OCI-LY7 (cell line): ENCODE results near the gene S100Z. TPM values are rescaled to one million over a fixed set of nuclear protein-coding genes. Genes with fewer than 3 reads are reported as not detected.
"Not testable (repeated sequence)": the region's sequence is repeated elsewhere in the genome, so short reads cannot be mapped to it uniquely, and the experiment has no call there.

Experiments used
- BruUV-seq: library from RNA; stranded (reverse); fragments of 400-500 nt; replicated peaks from 2 replicates; lab custom pipeline; 2021; lab: Mats Ljungman, UMichigan
- CTCF ChIA-PET: fragments of 300-600 bp; sonication (Branson Sonifier 250); formaldehyde crosslinking; loops from one replicate; lab custom pipeline; 2022; ENCODE audit warnings: antibody characterized with exemption; ENCODE audit not compliant: unreplicated experiment; lab: Charles Lee
- POLR2A ChIA-PET: fragments of 300-600 bp; sonication (Branson Sonifier 250); formaldehyde crosslinking; loops from one replicate; lab custom pipeline; 2022; ENCODE audit warnings: antibody characterized with exemption; lab: Charles Lee
- DNase-seq: peaks from one replicate; pipeline ENCODE4 v3.0.0-alpha.2; 2015; ENCODE audit warnings: low spot score
- H2AFZ ChIP-seq: fragments of 200-600 bp; sonication (generic), shearing (Covaris generic); 2 replicates; pipeline ENCODE4 v1.6.1; 2014; ENCODE audit warnings: mild to moderate bottlenecking, antibody characterized with exemption, low read length, moderate library complexity
- H3K27ac ChIP-seq: fragments of 200-600 bp; sonication (generic); 2 replicates; pipeline ENCODE4 v1.5.1; 2014; ENCODE audit warnings: mixed run types, low read depth, mild to moderate bottlenecking, moderate library complexity, low read length, inconsistent platforms; ENCODE audit not compliant: poor library complexity, severe bottlenecking
- H3K36me3 ChIP-seq: fragments of 200-600 bp; sonication (generic); 2 replicates; pipeline ENCODE4 v1.6.1; 2014; ENCODE audit warnings: mild to moderate bottlenecking, antibody characterized with exemption, low read length, moderate library complexity, mixed read lengths; ENCODE audit not compliant: insufficient read depth
- H3K4me1 ChIP-seq: fragments of 200-600 bp; sonication (generic); 2 replicates; pipeline ENCODE4 v1.5.1; 2014; ENCODE audit warnings: mild to moderate bottlenecking, low read length; ENCODE audit not compliant: insufficient read depth, poor library complexity, severe bottlenecking
- H3K4me2 ChIP-seq: fragments of 200-600 bp; sonication (generic); 2 replicates; pipeline ENCODE4 v1.6.1; 2014; ENCODE audit warnings: mild to moderate bottlenecking, low read length
- H3K4me3 ChIP-seq: fragments of 200-600 bp; sonication (generic); 2 replicates; pipeline ENCODE4 v1.5.1; 2014; ENCODE audit warnings: mild to moderate bottlenecking, low read depth, low read length; ENCODE audit not compliant: poor library complexity, severe bottlenecking
- H3K79me2 ChIP-seq: fragments of 200-600 bp; sonication (generic); 2 replicates; pipeline ENCODE4 v1.6.1; 2016; ENCODE audit warnings: low read depth, mild to moderate bottlenecking, low read length, moderate library complexity, mixed read lengths; ENCODE audit not compliant: insufficient read depth
- H3K9me2 ChIP-seq: fragments of 200-600 bp; sonication (generic); 2 replicates; pipeline ENCODE4 v1.6.1; 2016; ENCODE audit warnings: mild to moderate bottlenecking, low read length, mixed read lengths; ENCODE audit not compliant: insufficient read depth
- H3K9me3 ChIP-seq: fragments of 200-600 bp; sonication (generic); 2 replicates; pipeline ENCODE4 v1.6.1; 2014; ENCODE audit warnings: mild to moderate bottlenecking, mixed run types, low read length, mixed read lengths
- H4K20me1 ChIP-seq: fragments of 200-600 bp; sonication (generic); 2 replicates; pipeline ENCODE4 v1.6.1; 2014; ENCODE audit warnings: mild to moderate bottlenecking, antibody characterized with exemption, low read length, moderate library complexity, mixed read lengths; ENCODE audit not compliant: insufficient read depth
- EZH2phosphoT487 ChIP-seq: fragments of 200-600 bp; sonication (generic); IDR thresholded peaks from 2 replicates; pipeline ENCODE4 v1.6.1; 2018; ENCODE audit warnings: low read depth, borderline replicate concordance, mild to moderate bottlenecking, mixed run types, antibody characterized with exemption, low read length, moderate library complexity, mixed read lengths
- intact Hi-C: fragments of 100-400 bp; cut with micrococcal nuclease; formaldehyde crosslinking; loops from one replicate; pipeline ENCODE4 v1.10.0; 2022; ENCODE audit not compliant: unreplicated experiment
- total RNA-seq, 2 experiments: library from RNA; depleted of rRNA in 1 of 2; stranded (reverse); fragments of >200 nt in 1 of 2; shearing (Covaris generic) in 1 of 2; gene quantifications; 2 replicates each; pipeline ENCODE4 v1.2.3, GENCODE V29; 2014 to 2022
- TF ChIP-seq, protein P1 (sequence below): fragments of 200-600 bp; sonication (generic); conservative IDR thresholded peaks from 2 replicates; pipeline ENCODE4 v1.5.1; 2014; ENCODE audit warnings: mild to moderate bottlenecking, antibody characterized with exemption, low read length, moderate library complexity, mixed read lengths

The S100Z gene
- total RNA-seq, 2 experiments from 2014 or later, result 51.1 to 66.6 TPM

DNA sequence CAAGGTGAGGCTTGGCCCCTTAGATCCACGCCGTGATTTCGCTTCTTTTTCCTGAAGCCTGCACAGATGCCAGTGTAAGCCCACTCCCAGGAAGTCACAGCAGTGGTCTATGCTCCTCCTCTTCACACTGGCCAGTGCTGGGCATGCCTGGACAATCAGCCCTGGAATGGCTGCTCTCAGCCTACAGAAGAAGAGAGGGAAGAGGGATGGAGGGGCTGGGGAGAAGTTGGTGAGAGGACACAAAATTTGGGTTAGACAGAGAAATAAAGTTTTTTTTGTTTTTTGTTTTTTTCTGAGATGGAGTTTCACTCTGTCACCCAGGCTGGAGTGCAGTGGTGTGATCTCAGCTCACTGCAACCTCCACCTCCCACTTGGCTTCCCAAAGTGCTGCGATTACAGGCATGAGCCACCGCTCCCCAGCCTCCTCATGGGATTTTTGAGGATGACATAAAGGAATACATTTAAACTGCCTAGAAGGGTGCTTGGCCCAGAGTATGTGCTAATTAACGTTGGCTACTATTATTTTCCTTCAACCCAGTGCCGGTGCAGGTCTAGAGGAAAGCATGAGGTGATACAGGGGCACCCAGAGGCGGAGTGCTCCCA, 830 bp downstream of the S100Z start:
- intact Hi-C loops, result no loop called here
- Histone ChIP-seq H4K20me1 (no peaks in the 10 kb centered on the region), H3K4me3 (no peak overlapping the region), H3K4me1 (peaks cover 18% of the 10 kb centered on the region), H3K4me2 (no peak overlapping the region), H3K27ac (no peak overlapping the region), H2AFZ (peak overlapping the region; percentile 95; the same call in 1 of the 2 replicates), H3K9me2 (no peaks in the 10 kb centered on the region), H3K9me3 (peaks cover 13% of the 10 kb centered on the region; the same call in 1 of the 2 replicates), H3K36me3 (no peaks in the 10 kb centered on the region), H3K79me2 (no peaks in the 10 kb centered on the region)
- BruUV-seq, result no TSS peak
- no peak for DNase-seq
- TF ChIP-seq, protein P1, sequence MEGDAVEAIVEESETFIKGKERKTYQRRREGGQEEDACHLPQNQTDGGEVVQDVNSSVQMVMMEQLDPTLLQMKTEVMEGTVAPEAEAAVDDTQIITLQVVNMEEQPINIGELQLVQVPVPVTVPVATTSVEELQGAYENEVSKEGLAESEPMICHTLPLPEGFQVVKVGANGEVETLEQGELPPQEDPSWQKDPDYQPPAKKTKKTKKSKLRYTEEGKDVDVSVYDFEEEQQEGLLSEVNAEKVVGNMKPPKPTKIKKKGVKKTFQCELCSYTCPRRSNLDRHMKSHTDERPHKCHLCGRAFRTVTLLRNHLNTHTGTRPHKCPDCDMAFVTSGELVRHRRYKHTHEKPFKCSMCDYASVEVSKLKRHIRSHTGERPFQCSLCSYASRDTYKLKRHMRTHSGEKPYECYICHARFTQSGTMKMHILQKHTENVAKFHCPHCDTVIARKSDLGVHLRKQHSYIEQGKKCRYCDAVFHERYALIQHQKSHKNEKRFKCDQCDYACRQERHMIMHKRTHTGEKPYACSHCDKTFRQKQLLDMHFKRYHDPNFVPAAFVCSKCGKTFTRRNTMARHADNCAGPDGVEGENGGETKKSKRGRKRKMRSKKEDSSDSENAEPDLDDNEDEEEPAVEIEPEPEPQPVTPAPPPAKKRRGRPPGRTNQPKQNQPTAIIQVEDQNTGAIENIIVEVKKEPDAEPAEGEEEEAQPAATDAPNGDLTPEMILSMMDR, result no peak
- no peak for TF ChIP-seq EZH2phosphoT487
- ChIA-PET POLR2A (no interaction called here), CTCF (no interaction called here)

DNA sequence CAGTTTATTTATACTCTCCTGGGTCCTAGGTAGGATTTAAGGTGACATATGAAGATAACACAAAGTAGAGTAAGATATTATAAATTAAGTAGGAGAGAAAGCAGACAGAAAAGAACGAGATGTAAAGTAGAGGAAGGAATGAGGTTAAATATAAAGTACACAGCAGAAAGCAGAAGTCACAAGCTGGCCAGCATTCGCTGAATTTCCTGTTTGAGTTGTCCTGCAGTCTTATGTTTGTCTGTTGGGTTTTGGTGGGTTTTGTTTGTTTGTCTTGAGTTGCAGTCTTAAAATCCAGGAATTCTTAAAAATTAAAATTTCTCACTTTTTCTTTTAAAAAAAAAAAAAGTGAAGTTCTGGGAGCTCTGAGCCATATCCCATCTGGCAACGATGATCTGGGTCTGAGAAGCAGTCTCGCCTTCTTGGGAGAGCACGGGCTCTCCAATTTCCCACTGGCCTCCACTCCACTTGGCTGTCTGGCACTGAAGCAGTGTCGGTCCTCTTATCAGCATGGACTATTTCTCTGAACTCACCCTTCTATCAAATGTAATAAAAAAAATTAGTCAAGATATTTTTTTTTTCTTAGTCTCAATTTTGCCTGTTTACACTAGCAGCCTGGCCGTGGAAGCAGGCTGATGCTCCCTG, 2.0 kb downstream of the S100Z start:
- Histone ChIP-seq H3K9me2 (no peaks in the 10 kb centered on the region), H3K27ac (no peak overlapping the region), H3K9me3 (peaks cover 13% of the 10 kb centered on the region; the same call in 1 of the 2 replicates), H3K4me3 (peak overlapping the region; percentile 5), H4K20me1 (no peaks in the 10 kb centered on the region), H3K4me1 (peaks cover 28% of the 10 kb centered on the region), H3K79me2 (no peaks in the 10 kb centered on the region), H3K4me2 (peak overlapping the region; percentile 43), H3K36me3 (no peaks in the 10 kb centered on the region), H2AFZ (peak overlapping the region; percentile 95)
- ChIA-PET POLR2A (no interaction called here), CTCF (no interaction called here)
- intact Hi-C loops, result no loop called here
- DNase-seq, result peak; percentile 49
- no TSS peak for BruUV-seq
- TF ChIP-seq, protein P1, result no peak
- TF ChIP-seq EZH2phosphoT487, result no peak

DNA sequence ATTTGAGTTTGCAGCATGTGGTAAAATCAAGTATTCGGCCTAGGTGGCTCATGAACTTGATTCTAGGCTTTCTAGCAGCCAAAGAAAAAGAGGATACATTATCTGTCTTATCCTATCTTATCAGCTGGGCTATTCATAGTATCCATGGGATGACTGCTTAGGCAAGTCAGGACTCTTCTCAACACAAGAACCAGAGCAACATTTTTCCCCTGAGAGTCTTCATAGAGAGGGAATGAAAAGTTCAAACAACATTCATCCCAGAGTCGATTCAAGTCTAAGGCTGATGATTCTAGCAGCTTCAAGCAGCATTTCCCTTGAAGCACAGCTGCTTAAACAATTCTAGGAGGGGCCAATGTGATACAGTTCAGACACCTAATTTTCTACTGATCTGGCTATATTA, 3.0 kb downstream of the S100Z start:
- POLR2A ChIA-PET, result no interaction called here
- no peak overlapping the region for H3K27ac ChIP-seq
- peaks cover 13% of the 10 kb centered on the region; the same call in 1 of the 2 replicates for H3K9me3 ChIP-seq
- H3K4me3 ChIP-seq, result no peak overlapping the region
- H3K9me2 ChIP-seq, result no peaks in the 10 kb centered on the region
- H3K79me2 ChIP-seq, result no peaks in the 10 kb centered on the region
- BruUV-seq, result no TSS peak
- TF ChIP-seq EZH2phosphoT487, result no peak
- TF ChIP-seq, protein P1, result no peak
- peaks cover 28% of the 10 kb centered on the region for H3K4me1 ChIP-seq
- CTCF ChIA-PET, result no interaction called here
- H4K20me1 ChIP-seq, result no peaks in the 10 kb centered on the region
- H3K36me3 ChIP-seq, result no peaks in the 10 kb centered on the region
- H3K4me2 ChIP-seq, result no peak overlapping the region
- intact Hi-C loops, result no loop called here
- H2AFZ ChIP-seq, result 0 out of 2 replicates have a peak overlapping the region, but pooled peaks have one; percentile 18
- DNase-seq, result no peak

DNA sequence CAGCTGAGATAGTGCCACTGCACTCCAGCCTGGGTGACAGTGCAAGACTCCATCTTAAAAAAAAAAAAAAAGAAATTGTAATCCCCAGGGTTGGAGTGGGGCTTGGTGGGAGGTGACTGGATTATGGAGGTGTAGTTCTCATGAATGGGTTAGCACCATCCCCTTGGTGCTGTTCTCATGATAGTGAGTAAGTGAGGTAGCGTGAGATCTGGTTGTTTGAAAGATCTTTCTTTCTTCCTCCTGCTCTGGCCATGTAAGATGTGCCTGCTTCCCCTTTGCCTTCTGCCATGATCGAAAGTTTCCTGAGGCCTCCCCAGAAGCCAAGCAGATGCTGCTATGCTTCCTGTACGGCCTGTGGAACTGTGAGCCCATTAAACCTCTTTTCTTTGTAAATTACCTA, 3.9 kb downstream of the S100Z start:
- Histone ChIP-seq H3K9me3 (peaks cover 13% of the 10 kb centered on the region; the same call in 1 of the 2 replicates), H3K4me1 (peaks cover 28% of the 10 kb centered on the region)
- H3K79me2 ChIP-seq, H4K20me1 ChIP-seq, BruUV-seq, H2AFZ ChIP-seq, DNase-seq, H3K36me3 ChIP-seq, H3K4me3 ChIP-seq, POLR2A ChIA-PET, H3K27ac ChIP-seq, H3K9me2 ChIP-seq, CTCF ChIA-PET, intact Hi-C loops, H3K4me2 ChIP-seq: not testable (repeated sequence)
